NCI-H345 (cell line): ENCODE results near the gene CDKAL1.
"Not testable (repeated sequence)": the region's sequence is repeated elsewhere in the genome, so short reads cannot be mapped to it uniquely, and the experiment has no call there.

Source experiments
- DNase-seq: peaks from one replicate; lab custom pipeline; 2025; lab: John Stamatoyannopoulos, UW

Gene CDKAL1

GRCh38 chr6:20797597-20797996 lies 263.3 kb downstream of the CDKAL1 start:
- DNase-seq, result no peak

GRCh38 chr6:20800229-20800628 lies 266.0 kb downstream of the CDKAL1 start:
- DNase-seq, result no peak

GRCh38 chr6:20800653-20801052 lies 266.4 kb downstream of the CDKAL1 start:
- DNase-seq, result no peak

- no peak for DNase-seq
Measured at GRCh38 chr6:20801595-20801994, 267.3 kb downstream of the CDKAL1 start.

GRCh38 chr6:20802596-20802995 lies 268.3 kb downstream of the CDKAL1 start:
- DNase-seq, result no peak

GRCh38 chr6:20805021-20805420 lies 270.8 kb downstream of the CDKAL1 start:
- no peak for DNase-seq

GRCh38 chr6:20806669-20807068 lies 272.4 kb downstream of the CDKAL1 start:
- no peak for DNase-seq

- no peak for DNase-seq
Measured at GRCh38 chr6:20808439-20808838, 274.2 kb downstream of the CDKAL1 start.

GRCh38 chr6:20808924-20809323 lies 274.7 kb downstream of the CDKAL1 start:
- no peak for DNase-seq

- no peak for DNase-seq
Measured at GRCh38 chr6:20810727-20811108, 276.5 kb downstream of the CDKAL1 start.

GRCh38 chr6:20811109-20811761 lies 277.0 kb downstream of the CDKAL1 start:
- no peak for DNase-seq

- DNase-seq, result no peak
Measured at GRCh38 chr6:20812776-20813175, 278.5 kb downstream of the CDKAL1 start.

- no peak for DNase-seq
Measured at GRCh38 chr6:20814494-20814893, 280.2 kb downstream of the CDKAL1 start.

GRCh38 chr6:20816126-20816525 lies 281.9 kb downstream of the CDKAL1 start:
- DNase-seq, result no peak

- no peak for DNase-seq
Measured at GRCh38 chr6:20817806-20818320, 283.6 kb downstream of the CDKAL1 start.

- no peak for DNase-seq
Measured at GRCh38 chr6:20819774-20820400, 285.6 kb downstream of the CDKAL1 start.

- DNase-seq, result no peak
Measured at GRCh38 chr6:20826378-20826777, 292.1 kb downstream of the CDKAL1 start.

GRCh38 chr6:20827798-20828197 lies 293.5 kb downstream of the CDKAL1 start:
- DNase-seq, result no peak

- no peak for DNase-seq
Measured at GRCh38 chr6:20830576-20830975, 296.3 kb downstream of the CDKAL1 start.

GRCh38 chr6:20831251-20831650 lies 297.0 kb downstream of the CDKAL1 start:
- not testable (repeated sequence) for DNase-seq

- DNase-seq, result no peak
Measured at GRCh38 chr6:20833881-20834515, 299.7 kb downstream of the CDKAL1 start.

- no peak for DNase-seq
Measured at GRCh38 chr6:20835315-20836010, 301.2 kb downstream of the CDKAL1 start.

GRCh38 chr6:20837189-20837588 lies 302.9 kb downstream of the CDKAL1 start:
- no peak for DNase-seq
